Neuronal stem cell (in vitro differentiated cells): ENCODE data around the gene ASXL3.
A peak's percentile ranks its signal among the peaks of the same experiment; 100 is the strongest.

Experiments used
- DNase-seq: peaks from one replicate; pipeline ENCODE4 v3.0.0-alpha.2; 2013; ENCODE audit warnings: low spot score
- H2AFZ ChIP-seq: one replicate; pipeline ENCODE4 v1.6.1; 2013; ENCODE audit warnings: mild to moderate bottlenecking, low read length, inconsistent platforms
- H2AK5ac ChIP-seq: 2 replicates; pipeline ENCODE4 v1.6.1; 2013; ENCODE audit warnings: low read depth, mild to moderate bottlenecking, inconsistent platforms, low read length, moderate library complexity, mixed read lengths
- H2BK120ac ChIP-seq: 2 replicates; pipeline ENCODE4 v1.6.1; 2013; ENCODE audit warnings: low read depth, mild to moderate bottlenecking, inconsistent platforms, low read length, moderate library complexity, mixed read lengths
- H2BK12ac ChIP-seq: one replicate; pipeline ENCODE4 v1.6.1; 2013; ENCODE audit warnings: low read length, inconsistent platforms
- H2BK15ac ChIP-seq: 2 replicates; pipeline ENCODE4 v1.6.1; 2013; ENCODE audit warnings: mild to moderate bottlenecking, low read length, inconsistent platforms, mixed read lengths
- H2BK5ac ChIP-seq: one replicate; pipeline ENCODE4 v1.6.1; 2013; ENCODE audit warnings: inconsistent platforms, mild to moderate bottlenecking, low read length, moderate library complexity
- H3K14ac ChIP-seq: one replicate; pipeline ENCODE4 v1.6.1; 2013; ENCODE audit warnings: low read length, inconsistent platforms
- H3K18ac ChIP-seq: 2 replicates; pipeline ENCODE4 v1.6.1; 2013; ENCODE audit warnings: low read length, inconsistent platforms
- H3K23ac ChIP-seq: 2 replicates; pipeline ENCODE4 v1.6.1; 2013; ENCODE audit warnings: low read depth, mild to moderate bottlenecking, mixed read lengths, low read length, inconsistent platforms; ENCODE audit not compliant: poor library complexity
- H3K27ac ChIP-seq: replicated peaks from 3 replicates; pipeline ENCODE4 v1.5.1; 2013; ENCODE audit warnings: low read length, inconsistent platforms
- H3K27me3 ChIP-seq, 3 experiments: 2 replicates each; pipeline ENCODE4 v1.6.1; 2013; ENCODE audit warnings: low read length in 3 of 3, mild to moderate bottlenecking in 2 of 3, inconsistent platforms in 1 of 3, low read depth in 1 of 3, mixed read lengths in 1 of 3, moderate library complexity in 1 of 3; ENCODE audit not compliant: control insufficient read depth in 3 of 3, insufficient read depth in 3 of 3
- H3K36me3 ChIP-seq, 2 donors: replicated peaks in 1 of 2; 2 replicates each; pipeline ENCODE4 v1.6.1; 2013; ENCODE audit warnings: low read length in 2 of 2; ENCODE audit not compliant: control insufficient read depth in 2 of 2, insufficient read depth in 2 of 2
- H3K4ac ChIP-seq: 2 replicates; pipeline ENCODE4 v1.6.1; 2013; ENCODE audit warnings: inconsistent platforms, mild to moderate bottlenecking, low read length, moderate library complexity
- H3K4me1 ChIP-seq, 2 donors: 1 replicate in 1 of 2; 2 replicates in 1 of 2; pipeline ENCODE4 v1.6.1; 2013; ENCODE audit warnings: low read length in 2 of 2, low read depth in 1 of 2; ENCODE audit not compliant: control insufficient read depth in 2 of 2, insufficient read depth in 1 of 2
- H3K4me2 ChIP-seq: one replicate; pipeline ENCODE4 v1.6.1; 2013; ENCODE audit warnings: mild to moderate bottlenecking, low read length, inconsistent platforms; ENCODE audit not compliant: insufficient read depth, poor library complexity, severe bottlenecking
- H3K4me3 ChIP-seq, 2 donors: 2 replicates each; pipeline ENCODE4 v1.5.1; 2013; ENCODE audit warnings: low read length in 2 of 2, mild to moderate bottlenecking in 2 of 2, inconsistent platforms in 1 of 2, moderate library complexity in 1 of 2
- H3K79me1 ChIP-seq: one replicate; pipeline ENCODE4 v1.6.1; 2013; ENCODE audit warnings: low read depth, mild to moderate bottlenecking, inconsistent platforms, low read length, moderate library complexity
- H3K9ac ChIP-seq: one replicate; pipeline ENCODE4 v1.6.1; 2013; ENCODE audit warnings: mild to moderate bottlenecking, low read depth, low read length, inconsistent platforms; ENCODE audit not compliant: poor library complexity
- H3K9me3 ChIP-seq, 2 donors: replicated peaks in 1 of 2; 2 replicates each; pipeline versions ENCODE3 to v1.6.1; 2013; ENCODE audit warnings: low read length in 2 of 2, mild to moderate bottlenecking in 2 of 2, inconsistent platforms in 1 of 2, low read depth in 1 of 2, mixed read lengths in 1 of 2, moderate library complexity in 1 of 2; ENCODE audit not compliant: control insufficient read depth in 2 of 2, insufficient read depth in 1 of 2
- H4K8ac ChIP-seq: one replicate; pipeline ENCODE4 v1.6.1; 2013; ENCODE audit warnings: low read depth, mild to moderate bottlenecking, inconsistent platforms, low read length, moderate library complexity
- H4K91ac ChIP-seq: one replicate; pipeline ENCODE4 v1.6.1; 2013; ENCODE audit warnings: low read length, low read depth, mild to moderate bottlenecking, inconsistent platforms; ENCODE audit not compliant: poor library complexity
- WGBS, 2 donors: extraction: QIAGEN DNeasy Blood & Tissue Kit; methylation state at CpG; one replicate each; pipeline ENCODE4 v1.1.7; 2013; ENCODE audit warnings: missing lambda C conversion rate in 2 of 2, mixed read lengths in 1 of 2; ENCODE audit not compliant: insufficient read length in 2 of 2, insufficient replicate concordance in 1 of 2; ENCODE audit errors: extremely low coverage in 2 of 2; 5-methylcytosine and 5-hydroxymethylcytosine counted together

The ASXL3 gene

GRCh38 chr18:33751613-33752221 is 173.7 kb downstream of the ASXL3 start:
- Histone ChIP-seq H3K23ac (no peak overlapping the region), H4K8ac (no peak overlapping the region)
- DNase-seq = no peak

GRCh38 chr18:33755391-33755790 is 177.4 kb downstream of the ASXL3 start:
- Histone ChIP-seq H3K27me3 (no peaks in the 10 kb centered on the region), H3K27ac (no peak overlapping the region), H4K91ac (no peak overlapping the region), H2BK15ac (no peak overlapping the region), H4K8ac (no peak overlapping the region), H3K9ac (no peak overlapping the region), H3K9me3 (no peaks in the 10 kb centered on the region), H2BK120ac (no peak overlapping the region), H3K18ac (no peak overlapping the region), H2AK5ac (no peak overlapping the region), H3K4ac (no peak overlapping the region), H3K23ac (no peak overlapping the region), H3K4me2 (no peak overlapping the region), H2BK12ac (no peak overlapping the region), H2AFZ (no peak overlapping the region), H3K4me1 (peaks cover 0 to 3% of the 10 kb centered on the region in 2 donors), H3K36me3 (no peaks in the 10 kb centered on the region), H3K4me3 (no peak overlapping the region), H3K79me1 (no peaks in the 10 kb centered on the region), H3K14ac (no peak overlapping the region), H2BK5ac (no peak overlapping the region)
- DNase-seq = no peak
- WGBS, 2 donors = no CpG with 5 or more reads among the region's 3 CpGs

More at GRCh38 chr18:33751613-33752221, 173.7 kb downstream of the ASXL3 start:
- no peak overlapping the region for H2AFZ ChIP-seq
- H3K4me3 ChIP-seq = no peak overlapping the region
- no peaks in the 10 kb centered on the region for H3K9me3 ChIP-seq
- H2AK5ac ChIP-seq = no peak overlapping the region
- H3K14ac ChIP-seq = no peak overlapping the region
- H2BK5ac ChIP-seq = no peak overlapping the region
- H3K4ac ChIP-seq = no peak overlapping the region
- no peak overlapping the region for H3K27ac ChIP-seq
- no peak overlapping the region for H2BK120ac ChIP-seq
- WGBS, 2 donors = no CpG with 5 or more reads among the region's 4 CpGs
- H3K18ac ChIP-seq = no peak overlapping the region
- H3K4me2 ChIP-seq = no peak overlapping the region
- no peak overlapping the region for H2BK12ac ChIP-seq
- H3K4me1 ChIP-seq = peaks cover 0 to 5% of the 10 kb centered on the region in 2 donors
- H3K9ac ChIP-seq = no peak overlapping the region
- H4K91ac ChIP-seq = no peak overlapping the region
- no peaks in the 10 kb centered on the region for H3K27me3 ChIP-seq
- H3K36me3 ChIP-seq = no peaks in the 10 kb centered on the region
- no peak overlapping the region for H2BK15ac ChIP-seq
- no peaks in the 10 kb centered on the region for H3K79me1 ChIP-seq

DNA sequence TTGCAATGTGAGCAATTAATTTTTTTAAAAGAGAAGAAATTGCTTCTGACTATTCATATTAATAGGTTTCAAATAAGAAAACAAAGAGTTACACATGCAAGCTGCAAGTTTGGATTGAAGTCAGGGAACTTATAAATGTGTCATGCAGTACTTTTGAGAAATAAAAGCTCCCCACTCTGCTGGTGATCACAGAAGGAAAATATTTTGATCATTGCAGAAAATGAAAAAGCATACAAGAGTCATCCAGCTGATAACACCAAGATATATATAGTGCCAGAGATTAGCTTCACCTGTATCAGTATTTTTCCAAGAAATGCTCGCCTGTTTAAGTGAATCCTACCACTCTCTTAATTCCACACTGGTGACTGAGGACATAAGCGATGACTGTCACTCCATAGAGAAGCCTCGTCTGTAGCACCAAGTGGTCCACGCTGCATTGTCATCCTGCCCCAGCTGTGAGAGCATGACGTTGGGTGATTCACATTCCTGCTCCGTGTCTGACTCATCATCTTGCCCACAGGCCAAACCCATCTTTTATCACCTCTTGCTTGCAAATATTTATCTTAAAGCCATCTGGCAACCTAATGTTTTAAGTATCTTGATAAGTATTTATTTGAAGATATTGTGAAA is 178.0 kb downstream of the ASXL3 start:
- no peak overlapping the region for H3K9ac ChIP-seq
- H3K23ac ChIP-seq = no peak overlapping the region
- H2BK5ac ChIP-seq = no peak overlapping the region
- H4K91ac ChIP-seq = no peak overlapping the region
- no peak overlapping the region for H3K4ac ChIP-seq
- H3K27me3 ChIP-seq = no peaks in the 10 kb centered on the region
- no peak overlapping the region for H2BK12ac ChIP-seq
- no peak for DNase-seq
- H3K18ac ChIP-seq = no peak overlapping the region
- no peaks in the 10 kb centered on the region for H3K36me3 ChIP-seq
- H3K4me2 ChIP-seq = no peak overlapping the region
- H4K8ac ChIP-seq = no peak overlapping the region
- no peaks in the 10 kb centered on the region for H3K9me3 ChIP-seq
- WGBS, 2 donors = no CpG with 5 or more reads among the region's 6 CpGs
- H2BK15ac ChIP-seq = no peak overlapping the region
- no peak overlapping the region for H2BK120ac ChIP-seq
- H2AFZ ChIP-seq = no peak overlapping the region
- H2AK5ac ChIP-seq = no peak overlapping the region
- H3K4me1 ChIP-seq = peaks cover 0 to 3% of the 10 kb centered on the region in 2 donors
- H3K14ac ChIP-seq = peak overlapping the region; percentile 94
- H3K27ac ChIP-seq = no peak overlapping the region
- H3K79me1 ChIP-seq = no peaks in the 10 kb centered on the region
- H3K4me3 ChIP-seq = no peak overlapping the region

GRCh38 chr18:33757037-33757436 is 179.0 kb downstream of the ASXL3 start:
- no CpG with 5 or more reads among the region's 1 CpG for WGBS, 2 donors

More at GRCh38 chr18:33757037-33757436, 179.0 kb downstream of the ASXL3 start:
- Histone ChIP-seq H2BK120ac (no peak overlapping the region), H3K4me1 (peaks cover 0 to 3% of the 10 kb centered on the region in 2 donors), H3K9ac (no peak overlapping the region), H2BK5ac (no peak overlapping the region), H3K9me3 (no peaks in the 10 kb centered on the region), H3K18ac (no peak overlapping the region), H2AFZ (no peak overlapping the region), H3K27ac (no peak overlapping the region), H3K4me2 (no peak overlapping the region), H3K23ac (no peak overlapping the region), H4K8ac (no peak overlapping the region), H2BK12ac (no peak overlapping the region), H2BK15ac (no peak overlapping the region), H3K4ac (no peak overlapping the region), H3K4me3 (no peak overlapping the region), H3K79me1 (no peaks in the 10 kb centered on the region), H3K14ac (no peak overlapping the region), H2AK5ac (no peak overlapping the region), H3K27me3 (no peaks in the 10 kb centered on the region), H3K36me3 (no peaks in the 10 kb centered on the region), H4K91ac (no peak overlapping the region)
- DNase-seq = no peak
